Suprapubic skin (tissue), 4 donors: ENCODE data around the gene C16orf95.

ENCODE experiments used
- EP300 ChIP-seq: sonication (generic); formaldehyde crosslinking; IDR thresholded peaks from one replicate; pipeline ENCODE4 v1.6.1; 2017; ENCODE audit warnings: antibody characterized with exemption
- POLR2A ChIP-seq, 2 donors: fragments of 450-650 bp; IDR thresholded peaks; one replicate each; pipeline ENCODE4 v1.6.1; 2017; ENCODE audit warnings: antibody characterized with exemption in 2 of 2, mild to moderate bottlenecking in 2 of 2, moderate library complexity in 2 of 2
- POLR2AphosphoS5 ChIP-seq, 3 donors: sonication (generic); formaldehyde crosslinking; IDR thresholded peaks; one replicate each; pipeline ENCODE4 v1.6.1; 2017; ENCODE audit warnings: antibody characterized with exemption in 3 of 3
- TF ChIP-seq, protein P1 (sequence below), 2 donors: fragments of 200-600 bp in 1 of 2; fragments of 450-650 bp in 1 of 2; sonication (generic) in 1 of 2; IDR thresholded peaks; one replicate each; pipeline ENCODE4 v1.5.1; 2016 to 2019; ENCODE audit warnings: antibody characterized with exemption in 2 of 2, mild to moderate bottlenecking in 1 of 2, moderate library complexity in 1 of 2

DNA sequence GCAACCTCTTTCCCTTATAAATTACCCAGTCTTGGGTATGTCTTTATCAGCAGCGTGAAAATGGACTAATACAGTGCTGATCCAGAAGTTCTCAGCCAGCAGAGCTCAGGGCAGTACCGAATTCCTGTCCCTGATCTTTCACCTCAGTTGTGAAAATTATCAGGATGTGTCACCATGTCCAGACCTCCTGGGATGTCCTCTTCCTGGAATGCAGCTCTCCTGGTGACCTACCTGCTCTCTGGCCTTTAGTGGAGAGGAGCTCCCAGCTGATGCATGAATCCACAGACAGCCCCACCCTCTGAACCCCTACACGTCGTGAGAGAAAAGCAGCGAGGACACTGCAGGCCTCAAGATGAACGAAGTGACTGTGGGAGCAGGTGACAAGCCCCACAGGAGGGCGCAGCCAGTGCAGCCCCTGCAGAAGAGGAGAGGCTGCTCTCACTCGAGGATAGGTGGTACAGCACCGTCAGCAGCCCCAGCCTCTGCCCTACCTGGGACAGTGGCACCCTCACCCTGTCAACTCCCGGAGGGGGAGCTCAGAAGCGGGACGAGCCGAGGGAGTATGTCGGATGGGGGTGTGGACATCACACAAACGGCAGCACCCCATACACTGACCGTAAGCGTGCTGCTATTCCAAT lies 22.0 kb upstream of the C16orf95 start:
- TF ChIP-seq, protein P1, sequence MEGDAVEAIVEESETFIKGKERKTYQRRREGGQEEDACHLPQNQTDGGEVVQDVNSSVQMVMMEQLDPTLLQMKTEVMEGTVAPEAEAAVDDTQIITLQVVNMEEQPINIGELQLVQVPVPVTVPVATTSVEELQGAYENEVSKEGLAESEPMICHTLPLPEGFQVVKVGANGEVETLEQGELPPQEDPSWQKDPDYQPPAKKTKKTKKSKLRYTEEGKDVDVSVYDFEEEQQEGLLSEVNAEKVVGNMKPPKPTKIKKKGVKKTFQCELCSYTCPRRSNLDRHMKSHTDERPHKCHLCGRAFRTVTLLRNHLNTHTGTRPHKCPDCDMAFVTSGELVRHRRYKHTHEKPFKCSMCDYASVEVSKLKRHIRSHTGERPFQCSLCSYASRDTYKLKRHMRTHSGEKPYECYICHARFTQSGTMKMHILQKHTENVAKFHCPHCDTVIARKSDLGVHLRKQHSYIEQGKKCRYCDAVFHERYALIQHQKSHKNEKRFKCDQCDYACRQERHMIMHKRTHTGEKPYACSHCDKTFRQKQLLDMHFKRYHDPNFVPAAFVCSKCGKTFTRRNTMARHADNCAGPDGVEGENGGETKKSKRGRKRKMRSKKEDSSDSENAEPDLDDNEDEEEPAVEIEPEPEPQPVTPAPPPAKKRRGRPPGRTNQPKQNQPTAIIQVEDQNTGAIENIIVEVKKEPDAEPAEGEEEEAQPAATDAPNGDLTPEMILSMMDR (IDR thresholded peaks at IDR 0.05) = no peak
- TF ChIP-seq POLR2AphosphoS5 (IDR thresholded peaks at IDR 0.05) = no peak
- TF ChIP-seq POLR2A (IDR thresholded peaks at IDR 0.05) = no peak
- TF ChIP-seq EP300 = no peak
